Measurements from ENCODE around the gene SIGLEC1. TPM values are rescaled to one million over a fixed set of nuclear protein-coding genes. Genes with fewer than 3 reads are reported as not detected.

SIGLEC1 gene
- total RNA-seq, 1 donor from 2014 or later, result not detected

DNA sequence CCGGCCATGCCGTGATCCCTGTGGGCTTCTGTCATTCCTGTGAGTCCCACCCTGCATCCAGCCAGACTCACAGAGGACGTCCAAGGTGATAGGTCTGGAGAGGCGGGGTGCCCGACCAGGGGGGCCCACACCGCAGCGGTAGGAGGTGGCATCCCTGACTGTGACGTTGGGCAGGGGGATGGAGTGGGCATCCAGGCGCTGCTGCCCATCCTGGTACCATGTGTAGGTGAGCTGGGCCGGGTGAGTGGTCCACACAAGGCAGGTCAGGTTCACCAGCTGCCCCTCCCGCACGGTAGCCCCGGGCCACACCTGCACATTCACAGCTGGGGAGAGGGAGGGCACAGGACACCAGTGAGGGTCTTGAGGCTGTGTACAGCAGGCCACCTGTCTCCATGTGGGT lies 19.0 kb downstream of the SIGLEC1 start:
- H3K9me3 Mint-ChIP-seq (ENCODE audit: unreplicated experiment), result peaks cover 2% of the 10 kb centered on the region
- Histone ChIP-seq H3K79me2 (ENCODE audit: insufficient read depth, low read length) (no peaks in the 10 kb centered on the region), H3K9me3 (ENCODE audit: insufficient read depth, low read depth, low read length) (no peaks in the 10 kb centered on the region), H3K4me2 (ENCODE audit: low read length) (no peak overlapping the region), H3K9ac (ENCODE audit: low read length) (no peak overlapping the region), H4K20me1 (ENCODE audit: insufficient read depth, low read length) (no peaks in the 10 kb centered on the region), H3K4me1 (ENCODE audit: insufficient read depth, low read length) (no peaks in the 10 kb centered on the region), H3K4me3 (ENCODE audit: insufficient read depth, low read depth, low read length) (no peak overlapping the region), H3K27ac (ENCODE audit: low read depth, low read length) (no peak overlapping the region), H3K27me3 (ENCODE audit: insufficient read depth, low read length) (no peaks in the 10 kb centered on the region), H2AFZ (ENCODE audit: low read depth, low read length) (no peak overlapping the region), H3K36me3 (ENCODE audit: insufficient read depth, low read length) (no peaks in the 10 kb centered on the region)
- H3K4me3 Mint-ChIP-seq (ENCODE audit: unreplicated experiment), result no peak overlapping the region
- TF ChIP-seq EZH2 (IDR thresholded peaks at IDR 0.05; ENCODE audit: insufficient read depth, low read length), result no peak
- TF ChIP-seq, protein P1, sequence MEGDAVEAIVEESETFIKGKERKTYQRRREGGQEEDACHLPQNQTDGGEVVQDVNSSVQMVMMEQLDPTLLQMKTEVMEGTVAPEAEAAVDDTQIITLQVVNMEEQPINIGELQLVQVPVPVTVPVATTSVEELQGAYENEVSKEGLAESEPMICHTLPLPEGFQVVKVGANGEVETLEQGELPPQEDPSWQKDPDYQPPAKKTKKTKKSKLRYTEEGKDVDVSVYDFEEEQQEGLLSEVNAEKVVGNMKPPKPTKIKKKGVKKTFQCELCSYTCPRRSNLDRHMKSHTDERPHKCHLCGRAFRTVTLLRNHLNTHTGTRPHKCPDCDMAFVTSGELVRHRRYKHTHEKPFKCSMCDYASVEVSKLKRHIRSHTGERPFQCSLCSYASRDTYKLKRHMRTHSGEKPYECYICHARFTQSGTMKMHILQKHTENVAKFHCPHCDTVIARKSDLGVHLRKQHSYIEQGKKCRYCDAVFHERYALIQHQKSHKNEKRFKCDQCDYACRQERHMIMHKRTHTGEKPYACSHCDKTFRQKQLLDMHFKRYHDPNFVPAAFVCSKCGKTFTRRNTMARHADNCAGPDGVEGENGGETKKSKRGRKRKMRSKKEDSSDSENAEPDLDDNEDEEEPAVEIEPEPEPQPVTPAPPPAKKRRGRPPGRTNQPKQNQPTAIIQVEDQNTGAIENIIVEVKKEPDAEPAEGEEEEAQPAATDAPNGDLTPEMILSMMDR (IDR thresholded peaks at IDR 0.05; ENCODE audit: insufficient read depth, low read depth, low read length), result no peak
- peaks cover 24% of the 10 kb centered on the region for H3K27me3 Mint-ChIP-seq (ENCODE audit: low read depth, unreplicated experiment)
- no peaks in the 10 kb centered on the region for H3K4me1 Mint-ChIP-seq (ENCODE audit: low read depth, unreplicated experiment)
- H3K27ac Mint-ChIP-seq (ENCODE audit: unreplicated experiment), result no peak overlapping the region
- FAIRE-seq, result no peak
- DNase-seq (ENCODE audit: low read depth), result no peak
- H3K36me3 Mint-ChIP-seq (ENCODE audit: low read depth, unreplicated experiment), result no peaks in the 10 kb centered on the region

DNA sequence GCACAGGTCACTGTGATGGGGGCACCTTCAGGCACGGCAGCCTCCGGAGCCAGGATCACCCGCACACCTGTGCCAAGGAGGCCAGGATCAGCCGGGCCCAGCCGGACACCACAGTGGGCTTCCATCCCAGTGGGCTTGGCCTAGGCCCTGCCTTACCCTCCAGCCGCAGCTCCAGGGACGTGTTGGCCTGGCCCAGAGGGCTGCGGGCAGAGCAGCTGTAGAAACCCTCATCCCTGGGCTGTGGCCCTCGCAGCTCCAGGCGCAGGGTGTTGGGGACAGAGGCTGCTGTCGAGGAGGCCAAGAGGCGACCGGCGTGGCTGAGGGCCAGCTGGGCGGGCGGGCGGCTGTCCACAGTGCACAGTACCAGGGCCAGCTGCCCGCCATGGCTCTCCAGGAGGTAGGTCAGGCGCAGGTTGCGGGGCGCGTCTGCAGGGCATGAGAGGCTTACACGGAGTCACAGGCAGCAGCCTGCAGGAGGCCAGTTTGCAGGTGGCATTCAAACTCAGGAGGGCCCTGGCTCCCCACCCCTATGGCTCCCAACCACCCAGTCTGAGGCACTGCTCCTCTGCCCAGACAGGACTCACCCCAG lies 19.6 kb downstream of the SIGLEC1 start:
- no peak for FAIRE-seq
- no peak overlapping the region for H3K4me2 ChIP-seq (ENCODE audit: low read length)
- H3K27me3 Mint-ChIP-seq (ENCODE audit: low read depth, unreplicated experiment), result peaks cover 23% of the 10 kb centered on the region
- H3K27me3 ChIP-seq (ENCODE audit: insufficient read depth, low read length), result no peaks in the 10 kb centered on the region
- no peak overlapping the region for H3K27ac ChIP-seq (ENCODE audit: low read depth, low read length)
- DNase-seq (ENCODE audit: low read depth), result no peak
- no peak overlapping the region for H2AFZ ChIP-seq (ENCODE audit: low read depth, low read length)
- H3K27ac Mint-ChIP-seq (ENCODE audit: unreplicated experiment), result no peak overlapping the region
- H3K9me3 ChIP-seq (ENCODE audit: insufficient read depth, low read depth, low read length), result no peaks in the 10 kb centered on the region
- no peaks in the 10 kb centered on the region for H3K4me1 ChIP-seq (ENCODE audit: insufficient read depth, low read length)
- no peak overlapping the region for H3K9ac ChIP-seq (ENCODE audit: low read length)
- no peaks in the 10 kb centered on the region for H3K4me1 Mint-ChIP-seq (ENCODE audit: low read depth, unreplicated experiment)
- no peaks in the 10 kb centered on the region for H4K20me1 ChIP-seq (ENCODE audit: insufficient read depth, low read length)
- no peaks in the 10 kb centered on the region for H3K36me3 ChIP-seq (ENCODE audit: insufficient read depth, low read length)
- no peak overlapping the region for H3K4me3 Mint-ChIP-seq (ENCODE audit: unreplicated experiment)
- TF ChIP-seq, protein P1 (IDR thresholded peaks at IDR 0.05; ENCODE audit: insufficient read depth, low read depth, low read length), result no peak
- TF ChIP-seq EZH2 (IDR thresholded peaks at IDR 0.05; ENCODE audit: insufficient read depth, low read length), result no peak
- no peaks in the 10 kb centered on the region for H3K36me3 Mint-ChIP-seq (ENCODE audit: low read depth, unreplicated experiment)
- no peak overlapping the region for H3K4me3 ChIP-seq (ENCODE audit: insufficient read depth, low read depth, low read length)
- H3K9me3 Mint-ChIP-seq (ENCODE audit: unreplicated experiment), result peaks cover 2% of the 10 kb centered on the region
- no peaks in the 10 kb centered on the region for H3K79me2 ChIP-seq (ENCODE audit: insufficient read depth, low read length)

DNA sequence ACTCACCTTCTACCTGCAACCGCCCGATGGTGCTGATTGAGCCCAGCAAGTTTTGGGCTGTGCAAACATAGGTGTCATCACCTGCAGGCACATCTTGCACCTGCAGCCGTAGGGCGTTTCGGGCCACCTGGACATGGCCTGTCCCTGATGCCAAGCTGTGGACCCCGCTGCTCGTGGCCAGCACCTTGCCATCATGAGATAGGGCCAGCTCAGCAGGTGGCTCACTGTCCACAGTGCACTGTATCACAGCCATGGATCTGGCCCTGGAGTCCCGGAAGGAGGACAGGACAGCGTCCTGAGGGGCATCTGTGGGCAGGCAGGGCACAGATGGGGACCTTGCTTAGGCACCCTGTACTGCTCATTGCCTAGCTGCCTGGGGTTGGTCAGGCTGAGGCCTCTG lies 20.5 kb downstream of the SIGLEC1 start:
- Histone ChIP-seq H4K20me1 (ENCODE audit: insufficient read depth, low read length) (no peaks in the 10 kb centered on the region), H3K9ac (ENCODE audit: low read length) (no peak overlapping the region), H3K36me3 (ENCODE audit: insufficient read depth, low read length) (no peaks in the 10 kb centered on the region), H2AFZ (ENCODE audit: low read depth, low read length) (no peak overlapping the region), H3K79me2 (ENCODE audit: insufficient read depth, low read length) (no peaks in the 10 kb centered on the region), H3K4me2 (ENCODE audit: low read length) (no peak overlapping the region), H3K27me3 (ENCODE audit: insufficient read depth, low read length) (no peaks in the 10 kb centered on the region), H3K4me3 (ENCODE audit: insufficient read depth, low read depth, low read length) (no peak overlapping the region), H3K27ac (ENCODE audit: low read depth, low read length) (no peak overlapping the region), H3K9me3 (ENCODE audit: insufficient read depth, low read depth, low read length) (no peaks in the 10 kb centered on the region), H3K4me1 (ENCODE audit: insufficient read depth, low read length) (peaks cover 6% of the 10 kb centered on the region)
- no peak overlapping the region for H3K27ac Mint-ChIP-seq (ENCODE audit: unreplicated experiment)
- DNase-seq (ENCODE audit: low read depth) (no peak), FAIRE-seq (no peak)
- TF ChIP-seq, protein P1 (IDR thresholded peaks at IDR 0.05; ENCODE audit: insufficient read depth, low read depth, low read length), result no peak
- no peak for TF ChIP-seq EZH2 (IDR thresholded peaks at IDR 0.05; ENCODE audit: insufficient read depth, low read length)
- peaks cover 22% of the 10 kb centered on the region for H3K27me3 Mint-ChIP-seq (ENCODE audit: low read depth, unreplicated experiment)
- peaks cover 4% of the 10 kb centered on the region for H3K4me1 Mint-ChIP-seq (ENCODE audit: low read depth, unreplicated experiment)
- peaks cover 2% of the 10 kb centered on the region for H3K9me3 Mint-ChIP-seq (ENCODE audit: unreplicated experiment)
- no peaks in the 10 kb centered on the region for H3K36me3 Mint-ChIP-seq (ENCODE audit: low read depth, unreplicated experiment)
- H3K4me3 Mint-ChIP-seq (ENCODE audit: unreplicated experiment), result no peak overlapping the region

Measured in astrocyte (in vitro differentiated cells and primary cell).